HCT116 (cell line): ENCODE data around the gene TENM3.

Experiments used
- POLR2AphosphoS5 ChIP-seq: IDR thresholded peaks from 2 replicates; pipeline ENCODE4 v1.6.1; 2011; ENCODE audit warnings: mild to moderate bottlenecking, low read depth, low read length, moderate library complexity
- YY1 ChIP-seq: IDR thresholded peaks from 2 replicates; pipeline ENCODE4 v1.6.1; 2011; ENCODE audit warnings: low read length, low read depth, moderate library complexity, mild to moderate bottlenecking; ENCODE audit not compliant: insufficient replicate concordance; ENCODE audit errors: extremely low read depth
- TF ChIP-seq, protein P1 (sequence below), 3 experiments: fragments of 200-600 bp in 1 of 3; sonication (generic) in 1 of 3; IDR thresholded peaks in 2 of 3; conservative IDR thresholded peaks in 1 of 3; 2 replicates each; pipeline ENCODE4 v1.5.1; 2012 to 2017; ENCODE audit warnings: low read depth in 2 of 3, low read length in 2 of 3, antibody characterized with exemption in 1 of 3, borderline replicate concordance in 1 of 3, control low read depth in 1 of 3, mild to moderate bottlenecking in 1 of 3, mixed read lengths in 1 of 3, mixed run types in 1 of 3, moderate library complexity in 1 of 3; ENCODE audit not compliant: insufficient read depth in 1 of 3

DNA sequence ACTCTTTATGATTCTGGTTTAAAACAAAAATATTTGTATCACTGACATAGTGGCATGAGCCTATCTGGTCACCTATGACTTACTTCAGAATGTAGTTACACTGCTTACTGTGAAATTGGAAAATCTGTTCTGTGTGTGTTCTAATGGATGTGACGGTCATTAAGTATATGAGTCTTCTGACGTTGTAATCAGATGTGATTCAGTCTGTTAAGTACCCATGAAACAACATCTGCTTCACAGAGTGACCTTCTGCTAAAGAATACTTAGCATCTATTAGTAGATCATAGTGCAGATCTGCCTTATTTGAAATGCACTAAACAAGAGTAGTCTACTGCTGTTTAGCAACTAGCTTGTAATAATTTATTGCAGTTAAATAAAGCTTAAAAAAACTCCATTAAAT is 356.9 kb downstream of the TENM3 start:
- TF ChIP-seq, protein P1, sequence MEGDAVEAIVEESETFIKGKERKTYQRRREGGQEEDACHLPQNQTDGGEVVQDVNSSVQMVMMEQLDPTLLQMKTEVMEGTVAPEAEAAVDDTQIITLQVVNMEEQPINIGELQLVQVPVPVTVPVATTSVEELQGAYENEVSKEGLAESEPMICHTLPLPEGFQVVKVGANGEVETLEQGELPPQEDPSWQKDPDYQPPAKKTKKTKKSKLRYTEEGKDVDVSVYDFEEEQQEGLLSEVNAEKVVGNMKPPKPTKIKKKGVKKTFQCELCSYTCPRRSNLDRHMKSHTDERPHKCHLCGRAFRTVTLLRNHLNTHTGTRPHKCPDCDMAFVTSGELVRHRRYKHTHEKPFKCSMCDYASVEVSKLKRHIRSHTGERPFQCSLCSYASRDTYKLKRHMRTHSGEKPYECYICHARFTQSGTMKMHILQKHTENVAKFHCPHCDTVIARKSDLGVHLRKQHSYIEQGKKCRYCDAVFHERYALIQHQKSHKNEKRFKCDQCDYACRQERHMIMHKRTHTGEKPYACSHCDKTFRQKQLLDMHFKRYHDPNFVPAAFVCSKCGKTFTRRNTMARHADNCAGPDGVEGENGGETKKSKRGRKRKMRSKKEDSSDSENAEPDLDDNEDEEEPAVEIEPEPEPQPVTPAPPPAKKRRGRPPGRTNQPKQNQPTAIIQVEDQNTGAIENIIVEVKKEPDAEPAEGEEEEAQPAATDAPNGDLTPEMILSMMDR (IDR thresholded peaks at IDR 0.05 in 2 of 3, conservative IDR thresholded peaks at IDR 0.05 in 1 of 3; ENCODE audit: borderline replicate concordance in 1 of 3, insufficient read depth in 1 of 3, low read depth in 2 of 3, low read length in 2 of 3), result no peak
- TF ChIP-seq YY1 (no peak), POLR2AphosphoS5 (no peak)
